Sigmoid colon (tissue), 3 donors: Measurements from ENCODE around the gene UBE3C.

Experiments used
- CTCF ChIP-seq, 4 experiments: fragments of 450-650 bp in 3 of 4; fragments of 200-600 bp in 1 of 4; IDR thresholded peaks; one replicate each; pipeline ENCODE4 v1.5.1; 2016 to 2019; ENCODE audit warnings: antibody characterized with exemption in 4 of 4, mild to moderate bottlenecking in 3 of 4, moderate library complexity in 2 of 4
- POLR2A ChIP-seq, 2 donors: fragments of 450-650 bp; IDR thresholded peaks; one replicate each; pipeline ENCODE4 v1.6.1; 2016; ENCODE audit warnings: antibody characterized with exemption in 2 of 2, mild to moderate bottlenecking in 2 of 2, moderate library complexity in 2 of 2

- TF ChIP-seq POLR2A (IDR thresholded peaks at IDR 0.05) (no peak), CTCF (IDR thresholded peaks at IDR 0.05) (no peak)
Observed at GRCh38 chr7:157312941-157313340, 174.2 kb downstream of the UBE3C start.
